CD4-positive, alpha-beta T cell treated with Interleukin-6 at 100 ng/mL for 8 hours (primary cell): ENCODE measurements around the gene CAGE1.
"Not testable (repeated sequence)": the region's sequence is repeated elsewhere in the genome, so short reads cannot be mapped to it uniquely, and the experiment has no call there.

Experiments
- DNase-seq: peaks from one replicate; pipeline ENCODE4 v3.0.0-alpha.2; 2020; ENCODE audit warnings: mixed read lengths, low spot score

The CAGE1 gene

DNA sequence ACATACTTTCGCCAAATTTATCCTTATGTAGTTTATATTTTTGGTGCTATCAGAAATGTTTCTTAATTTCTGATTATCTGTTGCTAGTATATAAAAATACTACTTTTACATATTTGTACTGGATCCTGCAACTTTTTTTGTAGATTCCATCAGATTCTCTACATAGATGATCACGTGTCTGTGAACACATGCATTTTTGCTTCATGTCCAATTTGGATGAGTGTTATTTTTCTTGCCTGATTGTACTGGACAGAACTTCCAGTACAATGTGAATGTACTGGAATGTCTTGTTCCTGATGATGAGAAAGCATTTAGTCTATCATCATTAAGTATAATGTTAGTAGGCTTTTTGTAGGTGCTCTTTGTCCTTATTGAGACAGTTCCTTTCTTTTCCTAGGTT lies 51.5 kb downstream of the CAGE1 start:
- no peak for DNase-seq

DNA sequence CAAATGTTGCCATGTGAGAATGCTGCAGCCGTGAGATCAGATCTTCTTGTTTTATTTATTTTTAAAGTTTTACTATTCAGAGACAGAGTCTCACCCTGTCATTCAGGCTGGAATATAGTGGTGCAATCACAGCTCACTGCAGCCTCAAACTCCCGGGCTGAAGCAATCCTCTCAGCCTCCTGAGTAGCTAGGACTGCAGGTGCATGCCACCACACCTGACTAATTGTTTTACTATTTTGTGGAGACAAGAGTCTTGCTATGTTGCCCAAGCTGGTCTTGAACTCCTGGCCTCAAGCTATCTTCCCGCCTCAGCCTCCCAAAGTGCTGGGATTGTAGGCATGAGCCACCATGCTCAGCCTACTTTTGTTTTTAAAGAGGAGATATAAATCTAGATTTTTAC lies 54.0 kb downstream of the CAGE1 start:
- no peak for DNase-seq

DNA sequence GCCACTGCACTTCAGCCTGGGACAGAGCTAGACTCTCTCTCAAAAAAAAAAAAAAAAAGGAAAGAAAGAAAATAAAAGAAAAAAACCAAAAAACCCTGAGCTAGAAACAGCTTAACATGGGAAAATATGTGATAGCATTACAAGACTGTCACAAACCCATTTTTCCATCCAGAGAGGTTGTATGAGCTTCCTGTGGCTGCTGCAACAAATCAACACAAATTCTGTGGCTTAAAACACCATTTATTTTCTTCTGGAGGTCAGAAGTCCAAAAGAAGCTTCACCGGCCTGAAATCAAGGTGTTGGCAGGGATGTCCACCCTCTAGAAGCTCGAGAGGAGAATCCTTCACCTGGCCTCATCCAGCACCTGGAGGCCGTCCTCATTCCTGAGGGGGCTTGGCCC lies 54.9 kb downstream of the CAGE1 start:
- DNase-seq: no peak

DNA sequence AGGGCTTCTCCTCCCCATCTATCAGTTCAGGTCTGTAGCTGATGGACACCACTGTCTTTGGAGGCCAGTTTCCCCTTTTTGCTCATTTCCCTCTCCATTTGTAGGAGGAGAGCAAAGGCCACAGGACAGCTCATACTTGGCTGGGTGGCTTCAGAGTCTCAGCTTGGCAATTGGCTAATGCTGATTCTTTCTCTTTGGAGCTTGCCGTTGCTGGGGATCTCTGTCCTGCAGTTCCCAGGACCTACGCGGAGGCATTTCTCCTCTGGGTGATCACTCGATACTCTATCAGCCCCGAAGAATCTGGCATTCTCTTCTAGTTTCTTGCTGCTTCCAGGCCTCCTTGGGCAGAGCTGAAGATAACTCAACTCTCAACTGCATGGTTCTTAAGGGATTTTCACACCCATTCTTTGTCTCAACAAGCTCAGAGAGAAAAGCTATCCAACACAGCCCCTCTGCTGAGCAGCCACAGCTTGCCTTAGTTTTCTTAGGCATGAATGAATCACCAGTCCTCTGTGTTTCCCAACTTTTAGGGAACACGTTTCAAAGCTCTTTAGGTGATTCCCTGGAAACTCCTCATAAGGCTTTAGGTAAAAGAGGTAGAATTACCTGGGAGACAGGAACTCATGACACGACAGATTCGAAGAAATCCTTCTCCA lies 57.3 kb downstream of the CAGE1 start:
- no peak for DNase-seq

DNA sequence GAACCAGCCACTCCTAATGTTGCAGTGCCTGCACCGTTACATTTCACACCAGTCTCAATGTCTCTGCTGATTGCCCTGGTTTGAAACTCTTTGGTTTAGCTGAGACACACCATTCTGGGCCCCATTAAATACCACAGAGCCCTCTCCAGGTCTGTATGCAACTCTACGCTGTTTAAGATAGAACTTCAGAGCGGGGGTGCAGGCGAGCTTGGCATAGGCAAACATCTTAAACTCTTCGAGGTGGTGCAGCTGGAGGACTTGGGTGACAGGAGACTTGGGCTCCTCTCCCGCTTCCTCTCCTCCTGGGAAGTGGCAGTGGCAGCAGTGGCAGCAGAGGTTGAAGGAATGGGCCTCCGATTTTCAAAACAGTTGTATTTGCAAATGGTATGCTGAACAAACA lies 58.1 kb downstream of the CAGE1 start:
- no peak for DNase-seq

DNA sequence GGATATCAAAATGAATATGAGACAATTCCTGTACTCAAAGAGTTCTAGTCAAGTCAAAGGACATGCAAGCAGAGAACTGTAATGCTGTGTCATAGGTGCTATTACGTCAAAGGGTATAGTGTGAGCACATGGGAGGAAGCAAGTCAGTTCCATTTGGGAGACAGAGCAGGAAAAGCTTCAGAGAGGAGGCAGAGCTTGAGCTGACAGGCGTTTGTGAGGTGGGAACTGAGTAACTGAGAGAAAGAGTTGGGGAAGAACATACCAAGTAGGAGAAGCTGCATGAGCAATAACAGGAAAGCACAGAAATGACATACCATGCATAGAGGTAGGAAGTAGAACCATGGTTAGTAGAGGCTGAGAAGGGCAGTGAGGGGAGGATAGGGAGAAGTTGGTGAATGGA lies 61.3 kb downstream of the CAGE1 start:
- DNase-seq: no peak

DNA sequence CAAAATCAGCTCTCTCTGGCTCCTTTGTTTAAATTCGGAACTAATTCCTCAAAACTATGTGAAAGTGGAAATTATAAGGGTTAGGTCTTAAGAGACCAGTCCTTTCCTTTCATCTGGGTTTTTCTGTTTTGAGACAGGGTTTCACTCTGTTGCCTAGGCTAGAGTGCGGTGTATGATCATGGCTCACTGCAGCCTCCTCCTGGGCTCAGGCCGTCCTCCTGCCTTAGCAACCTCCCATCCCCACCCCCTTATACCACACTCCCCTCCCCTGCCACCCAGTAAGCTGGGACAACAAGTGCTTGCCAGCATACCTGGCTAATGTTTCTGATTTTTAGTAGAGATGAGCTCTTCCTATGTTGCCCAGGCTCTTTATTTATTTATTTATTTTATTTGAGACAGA lies 63.8 kb downstream of the CAGE1 start:
- no peak for DNase-seq

DNA sequence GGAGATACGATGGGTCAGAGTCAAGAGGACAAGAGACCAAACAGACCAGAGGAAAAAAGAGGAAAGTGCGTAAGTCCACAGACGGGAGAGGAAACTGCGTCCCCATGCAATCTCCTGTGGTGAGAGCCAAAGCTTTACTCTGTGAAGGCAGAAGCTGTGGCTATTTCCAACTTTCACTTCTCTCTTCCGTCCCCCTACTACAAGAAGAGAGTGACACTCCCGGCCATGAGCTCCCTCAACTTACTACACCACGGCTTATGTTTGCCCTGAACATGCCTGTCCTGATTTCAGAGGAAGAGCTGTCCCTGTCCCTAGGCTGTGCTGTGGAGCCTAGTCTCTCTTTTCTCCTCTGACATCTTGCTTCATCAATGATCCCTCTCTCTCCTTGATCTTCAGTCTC lies 65.0 kb downstream of the CAGE1 start:
- no peak for DNase-seq

DNA sequence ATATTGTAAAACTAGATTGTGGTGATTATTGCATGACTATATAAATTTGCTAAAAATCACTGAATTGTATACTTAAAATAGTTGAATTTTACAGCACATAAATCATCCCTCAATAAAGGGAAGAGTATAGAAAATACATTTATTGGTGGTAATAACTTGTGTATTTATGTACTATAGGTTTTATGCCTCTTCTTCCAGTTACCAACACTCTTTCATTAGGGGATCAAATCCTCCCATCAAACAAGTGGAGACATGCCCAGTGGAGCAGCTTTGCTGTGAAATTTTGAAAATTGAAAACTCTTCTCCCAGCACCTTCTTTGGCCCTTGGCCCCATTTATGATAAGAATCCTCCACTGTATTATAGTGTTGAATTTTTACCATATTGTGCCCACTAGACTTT lies 66.5 kb downstream of the CAGE1 start:
- DNase-seq: no peak

DNA sequence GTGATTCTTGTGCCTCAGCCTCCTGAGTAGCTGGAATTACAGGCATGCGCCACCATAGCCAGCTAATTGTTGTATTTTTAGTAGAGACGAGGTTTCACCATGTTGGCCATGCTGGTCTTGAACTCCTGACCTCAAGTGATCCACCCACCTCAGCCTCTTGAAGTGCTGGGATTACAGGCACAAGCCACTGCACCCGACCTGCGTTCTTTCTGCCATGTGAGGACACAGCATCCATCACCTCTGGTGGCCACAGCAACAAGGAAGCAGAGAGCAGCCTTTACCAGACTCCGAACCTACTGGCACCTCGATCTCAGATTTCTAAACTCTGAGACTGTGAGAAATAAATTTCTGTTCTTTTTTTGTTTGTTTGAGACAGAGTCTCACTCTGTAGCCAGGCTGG lies 67.7 kb downstream of the CAGE1 start:
- DNase-seq: not testable (repeated sequence)

DNA sequence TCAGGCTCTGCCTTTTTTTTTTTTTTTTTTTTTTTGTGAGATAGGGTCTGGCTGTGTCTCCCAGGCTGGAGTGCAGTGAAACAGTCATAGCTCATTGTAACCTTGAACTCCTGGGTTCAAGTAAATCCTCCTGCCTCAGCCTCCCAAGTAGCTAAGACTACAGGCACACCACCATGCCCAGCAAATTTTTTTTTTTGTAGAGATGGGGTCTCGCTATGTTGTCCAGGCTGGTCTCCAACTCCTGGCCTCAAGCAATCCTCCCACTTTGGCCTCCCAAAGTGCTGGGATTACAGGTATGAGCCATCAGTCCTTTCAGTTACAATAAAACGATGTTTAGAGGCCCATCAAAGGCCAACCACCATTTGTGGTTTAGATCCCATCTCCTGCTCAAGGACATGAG lies 70.1 kb downstream of the CAGE1 start:
- DNase-seq: not testable (repeated sequence)

DNA sequence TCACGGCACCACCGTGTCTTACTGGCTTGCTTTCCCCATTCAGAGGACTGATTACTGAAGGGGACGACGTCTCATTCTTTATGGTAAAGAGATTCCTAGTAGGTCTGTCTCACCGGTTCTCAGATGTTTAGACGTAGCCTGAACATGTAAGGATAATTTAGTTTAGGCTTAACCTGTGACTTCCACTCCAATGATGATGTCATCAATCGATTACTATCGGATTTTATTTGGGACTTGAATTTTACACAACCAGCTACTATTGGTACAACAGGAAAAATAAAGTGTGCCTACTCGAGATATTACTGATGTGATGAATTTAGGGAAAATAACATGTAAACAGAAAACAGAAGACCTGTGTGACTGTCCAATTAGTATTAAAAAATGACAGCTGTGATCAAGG lies 72.0 kb downstream of the CAGE1 start:
- DNase-seq: no peak

DNA sequence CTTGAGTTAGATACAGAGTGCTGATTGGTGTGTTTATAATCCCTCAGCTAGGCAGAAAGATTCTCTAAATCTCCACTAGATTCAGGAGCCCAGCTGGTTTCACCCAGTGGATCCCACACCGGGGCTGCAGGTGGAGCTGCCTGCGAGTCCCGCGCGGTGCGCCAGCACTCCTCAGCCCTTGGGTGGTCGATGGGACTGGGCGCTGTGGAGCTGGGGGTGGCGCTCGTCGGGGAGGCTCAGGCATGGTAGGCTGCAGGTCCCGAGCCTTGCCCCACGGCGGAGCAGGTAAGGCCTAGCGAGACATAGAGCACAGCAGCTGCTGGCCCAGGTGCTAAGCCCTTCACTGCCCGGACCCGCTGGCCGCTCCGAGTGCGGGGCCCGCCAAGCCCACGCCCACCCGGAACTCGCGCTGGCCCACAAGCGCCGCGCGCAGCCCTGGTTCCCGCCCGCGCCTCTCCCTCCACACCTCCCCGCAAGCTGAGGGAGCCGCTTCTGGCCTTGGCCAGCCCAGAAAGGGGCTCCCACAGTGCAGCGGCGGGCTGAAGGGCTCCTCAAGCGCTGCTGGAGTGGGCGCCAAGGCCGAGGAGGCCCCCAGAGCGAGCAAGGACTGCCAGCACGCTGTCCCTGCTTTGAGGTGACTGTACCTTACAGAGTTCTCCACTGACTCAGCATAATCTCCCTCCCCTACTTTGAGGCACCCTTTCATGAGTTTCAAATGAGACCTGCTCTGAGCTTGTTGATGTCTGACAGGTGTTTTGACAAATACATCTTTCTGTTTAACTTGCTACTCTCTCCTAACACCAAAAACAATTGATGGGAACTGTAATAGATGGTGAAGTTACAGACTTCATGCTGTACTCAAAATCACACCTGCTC lies 72.6 kb downstream of the CAGE1 start:
- no peak for DNase-seq

DNA sequence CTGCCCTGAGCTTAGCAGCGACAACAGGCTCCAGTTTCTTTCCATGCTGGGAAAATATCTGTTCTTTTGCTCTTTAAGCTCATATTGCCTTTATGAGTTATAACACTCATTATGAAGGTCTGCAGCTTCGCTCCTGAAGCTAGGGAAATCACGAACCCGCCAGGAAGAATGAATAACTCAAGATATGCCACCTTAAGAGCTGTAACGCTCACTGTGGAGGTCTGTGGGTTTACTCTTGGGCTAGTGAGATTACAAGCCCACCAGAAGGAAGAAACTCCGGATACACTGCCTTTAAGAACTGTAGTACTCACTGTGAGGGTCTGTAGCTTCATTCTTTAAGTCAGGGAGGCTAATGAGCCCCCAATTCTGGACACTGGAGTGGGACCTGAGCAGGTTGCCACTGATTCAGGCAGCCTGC lies 73.6 kb downstream of the CAGE1 start:
- no peak for DNase-seq

DNA sequence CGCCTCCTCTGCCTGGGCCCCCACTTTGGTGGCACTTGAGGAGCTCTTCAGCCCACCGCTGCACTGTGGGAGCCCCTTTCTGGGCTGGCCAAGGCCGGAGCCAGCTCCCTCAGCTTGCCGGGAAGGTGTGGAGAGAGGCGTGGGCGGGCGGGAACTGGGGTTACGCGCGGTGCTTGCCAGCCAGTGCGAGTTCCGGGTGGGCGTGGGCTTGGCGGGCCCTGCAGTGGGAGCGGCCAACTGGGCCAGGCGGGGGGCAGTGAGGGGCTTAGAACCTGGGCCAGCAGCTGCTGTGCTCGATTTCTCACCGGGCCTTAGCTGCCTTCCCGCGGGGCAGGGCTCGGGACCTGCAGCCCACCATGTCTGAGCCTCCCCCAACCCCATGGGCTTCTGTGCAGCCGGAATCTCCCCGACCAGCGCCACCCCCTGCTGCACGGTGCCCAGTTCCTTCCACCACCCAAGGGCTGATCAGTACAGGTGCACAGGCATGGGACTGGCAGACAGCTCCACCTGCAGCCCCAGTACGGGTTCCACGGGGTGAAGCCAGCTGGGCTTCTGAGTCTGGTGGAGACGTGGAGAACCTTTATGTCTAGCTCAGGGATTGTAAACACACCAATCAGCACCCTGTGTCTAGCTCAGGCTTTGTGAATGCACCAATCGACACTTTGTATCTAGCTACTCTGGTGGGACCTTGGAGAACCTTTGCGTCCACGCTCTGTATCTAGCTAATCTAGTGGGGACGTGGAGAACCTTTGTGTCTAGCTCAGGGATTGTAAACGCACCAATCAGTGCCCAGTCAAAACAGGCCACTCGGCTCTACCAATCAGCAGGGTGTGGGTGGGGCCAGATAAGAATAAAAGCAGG lies 74.2 kb downstream of the CAGE1 start:
- not testable (repeated sequence) for DNase-seq

DNA sequence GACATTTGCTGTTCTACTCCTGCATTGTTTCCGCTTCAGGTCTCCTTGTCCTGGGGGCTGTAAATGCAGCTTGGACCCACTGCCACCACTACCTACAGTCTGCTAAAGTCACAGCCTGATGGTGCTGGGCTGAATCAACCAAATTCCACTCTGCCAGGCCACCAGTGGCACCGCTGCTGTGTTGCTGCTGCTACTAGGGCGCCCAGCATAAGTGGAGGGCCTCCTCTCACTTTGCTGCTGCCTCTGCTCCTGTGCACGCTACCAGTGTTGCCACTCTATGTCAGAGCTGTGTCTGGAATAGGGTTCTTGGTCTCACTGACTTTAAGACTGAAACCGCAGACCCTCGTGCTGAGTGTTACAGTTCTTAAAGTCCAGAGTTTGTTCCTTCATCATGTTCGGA lies 75.1 kb downstream of the CAGE1 start:
- DNase-seq: no peak

DNA sequence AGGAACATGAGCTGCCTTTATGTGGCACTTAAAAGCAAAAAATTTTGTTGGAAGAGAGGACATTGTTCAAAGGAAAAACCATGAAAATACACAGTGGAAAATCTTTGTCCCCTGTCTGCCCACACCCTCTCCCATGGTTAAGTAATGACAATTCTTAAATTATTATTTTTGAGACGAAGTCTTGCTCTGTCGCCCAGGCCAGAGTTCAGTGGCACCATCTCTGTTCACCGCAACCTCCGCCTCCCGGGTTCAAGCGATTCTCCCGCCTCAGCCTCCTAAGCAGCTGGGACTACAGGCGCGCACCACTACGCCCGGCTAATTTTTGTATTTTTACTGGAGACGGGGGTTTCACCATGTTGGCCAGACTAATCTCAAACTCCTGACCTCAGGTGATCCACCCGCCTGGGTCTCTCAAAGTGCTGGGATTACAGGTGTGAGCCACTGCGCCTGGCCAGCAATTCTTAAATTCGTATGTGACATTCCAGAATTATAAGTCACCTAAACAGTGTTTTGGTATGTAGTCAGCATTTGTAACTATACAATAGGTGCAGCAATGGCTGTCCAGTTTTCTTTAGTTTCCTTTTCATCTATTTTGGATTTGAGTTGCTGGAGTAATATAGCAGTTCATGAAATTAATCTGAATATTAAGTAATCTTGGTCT lies 75.9 kb downstream of the CAGE1 start:
- no peak for DNase-seq

DNA sequence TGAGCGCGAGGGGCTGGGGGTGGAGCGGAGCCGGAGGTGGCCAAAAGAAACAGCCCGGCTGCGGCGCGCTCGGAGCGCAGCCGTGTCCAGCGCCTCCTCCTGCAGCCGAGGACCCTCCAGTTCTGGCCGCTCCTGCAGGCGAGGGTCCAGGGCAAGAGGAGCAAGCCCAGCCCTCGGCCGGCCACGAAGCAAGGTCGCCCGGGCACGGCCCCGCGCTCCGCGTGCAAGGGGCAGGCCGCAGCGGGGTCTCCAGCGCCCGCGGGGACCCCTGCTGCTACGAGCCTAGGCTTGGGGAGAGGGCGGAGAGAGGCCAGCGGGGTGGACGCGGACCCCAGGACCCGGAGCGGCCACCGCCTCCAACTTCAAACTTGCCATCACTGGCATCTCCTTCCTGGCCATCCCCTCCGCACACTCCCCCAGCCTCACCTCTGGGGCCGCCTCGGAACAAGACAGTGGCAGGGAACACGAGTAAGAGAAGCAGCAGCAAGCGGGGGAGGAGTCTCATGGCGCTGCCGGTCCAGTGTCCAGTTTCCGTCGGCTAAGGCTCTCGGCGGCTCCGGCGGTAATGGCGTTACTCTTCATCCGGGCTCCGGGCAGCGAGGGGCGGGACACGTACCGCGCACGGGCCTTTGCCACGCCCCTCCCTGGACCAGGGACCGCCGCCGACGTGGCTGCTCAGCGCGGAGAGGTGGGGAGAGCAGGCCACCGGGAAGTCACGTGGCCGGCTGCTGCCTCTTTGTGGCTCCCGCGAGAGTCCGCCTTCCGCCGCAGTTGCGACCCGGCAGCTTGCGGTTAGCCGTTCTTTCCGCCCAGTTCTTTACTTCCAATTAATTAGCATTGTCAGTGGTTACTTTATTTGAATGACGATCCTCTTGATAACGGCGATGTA lies 76.7 kb downstream of the CAGE1 start, which contains the start of gene SSR1:
TSS of gene SSR1 (minus strand) at position 584 of the 889 bp plus-strand sequence. CDS start at position 505, 79 bp downstream.
- DNase-seq: peak; percentile 93

DNA sequence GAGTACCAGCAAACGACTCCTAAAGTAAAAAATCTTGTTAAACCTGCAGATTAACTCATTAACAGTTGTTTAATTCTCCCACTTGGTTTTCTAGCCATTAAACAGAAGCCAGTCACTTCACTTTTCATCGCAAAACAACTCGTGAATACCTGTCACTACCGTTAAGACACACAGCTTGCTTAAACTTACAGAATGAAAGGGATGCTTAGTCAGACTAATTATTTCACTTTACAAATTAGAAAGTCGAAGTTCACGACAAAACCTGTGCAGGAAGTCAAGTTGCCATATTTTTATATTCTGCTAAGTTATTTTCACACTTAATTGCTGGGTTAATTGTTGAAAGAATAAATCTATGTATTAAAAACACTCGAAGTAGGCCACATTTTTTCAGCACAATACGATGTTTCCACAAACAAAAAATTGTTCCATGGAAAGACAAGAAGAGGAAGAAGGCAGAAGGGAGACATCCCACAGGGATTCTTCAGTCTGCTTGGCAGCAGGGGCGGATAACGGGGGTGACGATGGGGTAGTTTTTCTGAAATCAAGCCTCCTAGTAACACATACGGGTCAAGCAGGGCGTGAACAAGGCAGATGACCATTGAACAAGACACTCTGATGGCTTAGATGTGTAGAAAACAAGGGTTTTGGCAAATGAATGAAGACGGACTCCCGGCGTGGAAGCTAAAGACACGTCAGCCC lies 77.5 kb downstream of the CAGE1 start:
- no peak for DNase-seq

DNA sequence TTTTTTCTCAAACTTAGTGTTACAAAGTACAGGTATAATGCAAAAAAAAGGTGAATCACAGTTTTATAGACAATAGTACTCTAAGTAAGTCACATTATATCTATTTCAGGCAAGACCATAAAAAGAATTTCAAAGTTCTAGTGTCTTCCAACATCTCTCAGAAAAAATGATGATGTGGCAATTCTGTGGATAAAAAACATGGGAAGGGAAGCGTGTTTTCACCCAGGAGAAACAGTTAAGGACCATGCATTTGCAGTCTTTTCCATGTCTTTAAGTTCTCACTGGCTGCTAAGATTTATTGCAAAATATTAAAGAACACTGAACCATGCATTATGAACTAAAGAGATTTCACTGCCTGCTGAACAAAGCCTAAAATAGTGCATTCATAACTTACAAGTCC lies 78.4 kb downstream of the CAGE1 start:
- DNase-seq: no peak
